HEK293 (cell line): ENCODE measurements around the gene DNAJB8.

Experiments used
- CTCF ChIP-seq: fragments of 450-650 bp; formaldehyde crosslinking; IDR thresholded peaks from 2 replicates; pipeline ENCODE4 v1.5.1; 2016; ENCODE audit warnings: missing biosample characterization, missing genetic modification characterization
- GLIS2 ChIP-seq: fragments of 450-650 bp; formaldehyde crosslinking; IDR thresholded peaks from 2 replicates; pipeline ENCODE4 v1.5.1; 2016; ENCODE audit warnings: missing biosample characterization, missing genetic modification characterization
- OSR2 ChIP-seq: fragments of 450-650 bp; formaldehyde crosslinking; IDR thresholded peaks from 2 replicates; pipeline ENCODE4 v1.5.1; 2016; ENCODE audit warnings: missing biosample characterization, missing genetic modification characterization
- PBX3 ChIP-seq: sonication (generic); formaldehyde crosslinking; IDR thresholded peaks from 2 replicates; pipeline ENCODE4 v1.8.1; 2022; ENCODE audit warnings: mild to moderate bottlenecking, moderate library complexity, missing genetic modification reagents
- ZNF2 ChIP-seq: fragments of 450-650 bp; formaldehyde crosslinking; IDR thresholded peaks from 2 replicates; pipeline ENCODE4 v1.5.1; 2016; ENCODE audit warnings: missing biosample characterization, missing genetic modification characterization
- ZNF398 ChIP-seq: fragments of 450-650 bp; formaldehyde crosslinking; IDR thresholded peaks from 2 replicates; pipeline ENCODE4 v1.5.1; 2017; ENCODE audit warnings: missing biosample characterization, missing genetic modification characterization
- ZNF747 ChIP-seq: fragments of 450-650 bp; formaldehyde crosslinking; IDR thresholded peaks from 2 replicates; pipeline ENCODE4 v1.5.1; 2016; ENCODE audit warnings: missing biosample characterization, missing genetic modification characterization

- TF ChIP-seq CTCF (tag by site-specific recombination) (no peak), ZNF747 (tag by site-specific recombination) (no peak), OSR2 (tag by site-specific recombination) (no peak), GLIS2 (tag by site-specific recombination) (no peak), ZNF398 (no peak), PBX3 (CRISPR knock-in tag) (no peak), ZNF2 (tag by site-specific recombination) (no peak)
Observed at GRCh38 chr3:128421966-128422365, 44.7 kb downstream of the DNAJB8 start.
